Loucy (cell line): Measurements from ENCODE around the gene OSM.

Experiments used
- H2AFZ ChIP-seq: fragments of 200-600 bp; sonication (generic); 2 replicates; pipeline ENCODE4 v1.6.0; 2016; ENCODE audit warnings: antibody characterized with exemption, mild to moderate bottlenecking, low read length, moderate library complexity
- H3F3A ChIP-seq: fragments of 200-600 bp; 2 replicates; pipeline ENCODE4 v1.6.0; 2016; ENCODE audit warnings: antibody characterized with exemption, low read depth, mild to moderate bottlenecking
- H3K27me3 ChIP-seq: fragments of 200-600 bp; sonication (generic); 2 replicates; pipeline ENCODE4 v1.6.1; 2014; ENCODE audit warnings: low read length, mild to moderate bottlenecking; ENCODE audit not compliant: insufficient read depth, poor library complexity, severe bottlenecking
- H3K36me3 ChIP-seq: fragments of 200-600 bp; sonication (generic); 2 replicates; pipeline ENCODE4 v1.6.1; 2016; ENCODE audit warnings: low read length; ENCODE audit not compliant: insufficient read depth
- H3K4me1 ChIP-seq: fragments of 200-600 bp; sonication (generic); 2 replicates; pipeline ENCODE4 v1.5.1; 2014; ENCODE audit warnings: low read length, mild to moderate bottlenecking; ENCODE audit not compliant: insufficient read depth, poor library complexity, severe bottlenecking
- H3K4me2 ChIP-seq: fragments of 200-600 bp; sonication (generic); 2 replicates; pipeline ENCODE4 v1.6.0; 2014; ENCODE audit warnings: antibody characterized with exemption, low read length, low read depth, mild to moderate bottlenecking; ENCODE audit not compliant: poor library complexity, severe bottlenecking
- H3K4me3 ChIP-seq: fragments of 200-600 bp; sonication (generic); 2 replicates; pipeline ENCODE4 v1.5.1; 2014; ENCODE audit warnings: low read length, mild to moderate bottlenecking, mixed read lengths; ENCODE audit not compliant: poor library complexity, severe bottlenecking
- H3K79me2 ChIP-seq: fragments of 200-600 bp; sonication (generic); 2 replicates; pipeline ENCODE4 v1.6.1; 2014; ENCODE audit warnings: low read length; ENCODE audit not compliant: insufficient read depth
- H3K9ac ChIP-seq: fragments of 200-600 bp; sonication (generic); 2 replicates; pipeline ENCODE4 v1.6.0; 2014; ENCODE audit warnings: mild to moderate bottlenecking, low read depth, low read length, moderate library complexity; ENCODE audit not compliant: poor library complexity, severe bottlenecking
- H3K9me2 ChIP-seq: fragments of 200-600 bp; sonication (generic); replicated peaks from 2 replicates; pipeline ENCODE4 v1.6.1; 2016; ENCODE audit warnings: low read depth, low read length, mixed read lengths
- H3K9me3 ChIP-seq: fragments of 200-600 bp; sonication (generic); 2 replicates; pipeline ENCODE4 v1.6.1; 2014; ENCODE audit warnings: mild to moderate bottlenecking, antibody characterized with exemption, low read length, low read depth; ENCODE audit not compliant: insufficient read depth
- H4K20me1 ChIP-seq: fragments of 200-600 bp; sonication (generic); 2 replicates; pipeline ENCODE4 v1.6.0; 2014; ENCODE audit warnings: antibody characterized with exemption, low read length, mild to moderate bottlenecking; ENCODE audit not compliant: insufficient read depth, poor library complexity, severe bottlenecking
- CTCF ChIP-seq: fragments of 200-600 bp; sonication (generic); conservative IDR thresholded peaks from 2 replicates; pipeline ENCODE4 v1.5.1; 2014; ENCODE audit warnings: mild to moderate bottlenecking, antibody characterized with exemption, low read length
- EZH2phosphoT487 ChIP-seq: fragments of 200-600 bp; IDR thresholded peaks from 2 replicates; pipeline ENCODE4 v1.6.1; 2018; ENCODE audit warnings: antibody characterized with exemption, mild to moderate bottlenecking, moderate library complexity, borderline replicate concordance

Gene OSM

DNA sequence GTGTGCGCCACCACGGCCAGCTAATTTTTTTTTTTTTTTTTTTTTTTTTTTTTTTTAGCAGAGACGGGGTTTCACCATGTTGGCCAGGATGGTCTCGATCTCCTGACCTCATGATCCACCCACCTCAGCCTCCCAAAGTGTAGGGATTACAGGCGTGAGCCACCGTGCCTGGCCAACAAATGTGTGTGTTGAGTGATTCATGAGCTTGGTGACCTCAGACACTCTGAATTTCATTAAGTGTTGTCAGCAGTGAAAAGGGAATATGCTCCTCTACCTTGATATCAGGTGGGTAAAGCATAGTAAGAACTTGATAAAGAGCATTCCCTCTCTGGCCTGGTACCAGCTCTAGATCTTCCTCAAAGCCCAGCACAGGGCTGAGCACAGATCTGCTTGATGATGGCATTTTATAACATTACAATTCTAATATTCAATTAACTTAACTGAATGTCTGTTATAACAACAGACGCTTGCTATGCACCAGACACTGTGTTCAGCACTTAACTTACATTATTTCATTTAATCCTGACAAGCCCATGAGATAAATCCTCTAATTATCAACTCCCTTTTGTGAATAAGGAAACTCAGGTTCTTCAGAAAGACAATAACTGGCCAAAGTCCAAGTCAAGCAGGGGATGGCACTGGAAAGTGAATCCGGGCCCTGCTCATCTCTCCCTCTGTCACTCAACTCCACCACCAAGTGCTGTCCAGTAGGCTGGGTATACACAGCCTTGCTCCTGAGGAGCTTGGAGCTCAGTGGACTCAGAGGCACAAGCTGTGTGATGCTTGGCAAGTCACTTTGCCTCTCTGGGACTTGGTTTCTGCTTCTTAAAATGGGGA, 47.1 kb upstream of the OSM start:
- no peak for TF ChIP-seq CTCF
- no peak for TF ChIP-seq EZH2phosphoT487
- no peaks in the 10 kb centered on the region for H3K27me3 ChIP-seq
- H2AFZ ChIP-seq = no peak overlapping the region
- no peak overlapping the region for H3K4me2 ChIP-seq
- H4K20me1 ChIP-seq = peaks cover 3% of the 10 kb centered on the region
- H3K4me3 ChIP-seq = no peak overlapping the region
- no peaks in the 10 kb centered on the region; the same call in 1 of the 2 replicates for H3K36me3 ChIP-seq
- no peaks in the 10 kb centered on the region for H3K9me3 ChIP-seq
- peaks cover 98% of the 10 kb centered on the region for H3K79me2 ChIP-seq
- H3K9me2 ChIP-seq = no peaks in the 10 kb centered on the region
- H3K9ac ChIP-seq = no peak overlapping the region
- H3K4me1 ChIP-seq = peaks cover 80% of the 10 kb centered on the region
- H3F3A ChIP-seq = no peaks in the 10 kb centered on the region

GRCh38 chr22:30312053-30312452, 45.4 kb upstream of the OSM start:
- peak overlapping the region; percentile 95 for H3K9ac ChIP-seq
- H3K9me3 ChIP-seq = no peaks in the 10 kb centered on the region
- H2AFZ ChIP-seq = no peak overlapping the region
- H4K20me1 ChIP-seq = peaks cover 3% of the 10 kb centered on the region
- H3K4me2 ChIP-seq = peak overlapping the region; percentile 55
- peaks cover 85% of the 10 kb centered on the region for H3K4me1 ChIP-seq
- no peaks in the 10 kb centered on the region for H3K27me3 ChIP-seq
- no peaks in the 10 kb centered on the region for H3K9me2 ChIP-seq
- H3F3A ChIP-seq = 0 out of 2 replicates have a peak, but pooled peaks cover 6% of the 10 kb centered on the region
- TF ChIP-seq CTCF = no peak
- no peak for TF ChIP-seq EZH2phosphoT487
- H3K79me2 ChIP-seq = peaks cover 97% of the 10 kb centered on the region
- no peaks in the 10 kb centered on the region; the same call in 1 of the 2 replicates for H3K36me3 ChIP-seq
- no peak overlapping the region for H3K4me3 ChIP-seq

- H3K36me3 ChIP-seq = no peaks in the 10 kb centered on the region; the same call in 1 of the 2 replicates
- no peaks in the 10 kb centered on the region for H3K27me3 ChIP-seq
- peaks cover 89% of the 10 kb centered on the region for H3K79me2 ChIP-seq
- peaks cover 13% of the 10 kb centered on the region for H3F3A ChIP-seq
- H3K4me1 ChIP-seq = peaks cover 88% of the 10 kb centered on the region
- no peak overlapping the region for H2AFZ ChIP-seq
- TF ChIP-seq EZH2phosphoT487 (no peak), CTCF (no peak)
- H3K9me3 ChIP-seq = no peaks in the 10 kb centered on the region
- peak overlapping the region; percentile 92 for H3K4me2 ChIP-seq
- peak overlapping the region; percentile 15 for H3K4me3 ChIP-seq
- no peaks in the 10 kb centered on the region for H3K9me2 ChIP-seq
- peak overlapping the region; percentile 95 for H3K9ac ChIP-seq
- peaks cover 3% of the 10 kb centered on the region for H4K20me1 ChIP-seq
Measured at GRCh38 chr22:30310881-30311771, 44.5 kb upstream of the OSM start.
